Measurements from ENCODE around the gene CDH13.

CDH13 gene

GRCh38 chr16:83602761-83603722 is 976.3 kb downstream of the CDH13 start:
- no peak for DNase-seq

GRCh38 chr16:83603723-83604570 is 977.2 kb downstream of the CDH13 start:
- no peak for DNase-seq

DNA sequence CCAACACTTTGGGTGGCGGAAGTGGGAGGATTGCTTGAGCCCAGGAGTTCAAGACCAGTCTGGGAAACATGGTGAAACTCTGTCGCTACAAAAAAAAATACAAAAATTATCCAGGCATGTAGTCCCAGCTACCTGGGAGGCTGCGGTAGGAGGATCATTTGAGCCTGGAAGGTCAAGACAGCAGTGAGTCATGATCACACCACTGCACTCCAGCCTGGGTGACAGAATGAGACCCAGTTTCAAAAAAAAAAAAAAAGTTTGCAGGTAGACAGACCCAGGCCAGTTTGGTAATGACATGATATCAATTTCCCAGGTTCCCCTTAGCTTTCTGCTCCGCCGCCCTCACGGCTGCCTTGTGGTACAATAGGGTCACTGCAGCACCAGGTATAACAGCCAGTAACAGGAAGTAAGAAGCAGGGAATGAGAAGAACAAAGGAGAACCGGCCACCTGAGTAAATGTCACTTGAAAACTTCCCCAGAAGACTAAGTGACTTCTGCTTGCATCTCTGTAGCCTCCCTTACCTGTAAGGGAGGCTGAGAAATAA is 979.8 kb downstream of the CDH13 start:
- no peak for DNase-seq

GRCh38 chr16:83609178-83609577 is 982.4 kb downstream of the CDH13 start:
- no peak for DNase-seq

GRCh38 chr16:83615141-83615952 is 988.6 kb downstream of the CDH13 start:
- no peak for DNase-seq

DNA sequence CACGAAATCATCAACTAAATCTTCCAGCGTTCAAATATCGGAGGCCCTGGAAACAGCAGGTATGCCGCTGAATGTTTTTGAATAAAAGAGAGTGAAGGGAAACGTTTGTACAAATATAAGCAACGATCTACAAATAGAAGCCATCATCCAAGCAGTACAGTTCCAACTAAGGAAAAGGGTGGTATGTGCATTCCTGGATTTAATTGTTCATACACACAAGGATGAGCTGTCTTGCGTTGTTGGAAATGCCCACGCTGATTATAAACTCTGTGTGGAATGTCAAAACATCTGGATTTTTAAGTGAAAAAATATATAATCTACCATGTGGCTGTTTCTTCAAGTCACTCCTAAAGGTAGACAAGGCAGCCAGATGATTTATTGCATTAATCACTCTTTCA is 989.2 kb downstream of the CDH13 start:
- DNase-seq, result no peak

DNA sequence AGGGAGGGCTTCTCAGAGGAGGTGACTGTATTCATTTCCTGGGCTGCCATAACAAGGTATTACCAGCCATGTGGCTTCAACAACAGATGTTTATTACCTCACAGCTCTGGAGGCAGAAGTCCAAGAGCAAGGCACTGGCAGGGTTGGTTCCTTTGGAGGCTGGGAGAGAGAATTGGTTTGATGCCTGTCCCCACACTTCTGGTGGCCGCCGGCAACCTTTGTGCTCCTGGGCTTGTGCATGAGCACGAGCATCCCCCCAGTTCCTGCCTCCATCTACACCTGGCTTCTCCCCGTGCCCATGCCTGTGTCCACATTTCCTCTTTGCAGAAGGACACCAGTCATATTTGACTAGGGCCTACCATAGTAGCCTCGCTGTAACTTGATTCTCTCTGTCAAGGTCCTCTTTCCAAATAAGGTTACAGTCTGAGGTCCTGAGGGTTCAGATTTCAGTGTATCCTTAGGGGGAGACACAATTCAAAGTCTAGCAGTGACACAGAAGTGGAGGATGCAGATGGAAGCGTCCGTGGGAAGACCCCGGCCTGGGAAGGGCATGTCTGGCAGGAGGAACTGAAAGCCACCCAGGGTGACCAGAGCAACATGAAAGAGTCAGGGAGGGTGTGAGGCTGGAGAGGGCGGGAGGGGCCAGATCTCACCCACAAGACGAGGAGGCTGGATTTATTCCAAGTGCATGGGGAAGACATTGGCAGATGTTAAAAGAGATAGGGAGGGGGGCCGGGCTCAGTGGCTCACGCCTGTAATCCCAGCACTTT is 992.8 kb downstream of the CDH13 start:
- DNase-seq, result no peak

DNA sequence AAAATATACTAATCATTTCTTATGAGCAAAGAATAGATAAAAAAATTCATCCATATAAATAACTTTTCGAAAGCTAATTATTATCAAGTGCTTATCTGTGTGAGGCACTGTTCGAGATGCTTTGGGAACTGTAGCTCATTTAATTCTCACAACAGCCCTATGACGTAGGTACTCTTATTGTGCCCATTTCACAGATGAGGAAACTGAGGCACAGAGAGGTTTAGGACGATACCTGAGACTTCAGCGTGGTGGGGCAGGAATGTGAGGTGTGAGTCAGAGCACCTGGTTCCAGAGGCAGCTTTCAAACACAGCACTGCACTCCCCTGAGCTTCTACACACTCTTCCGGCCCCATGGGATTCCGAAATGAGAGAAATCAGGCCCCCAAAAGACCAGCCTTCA is 995.2 kb downstream of the CDH13 start:
- no peak for DNase-seq

DNA sequence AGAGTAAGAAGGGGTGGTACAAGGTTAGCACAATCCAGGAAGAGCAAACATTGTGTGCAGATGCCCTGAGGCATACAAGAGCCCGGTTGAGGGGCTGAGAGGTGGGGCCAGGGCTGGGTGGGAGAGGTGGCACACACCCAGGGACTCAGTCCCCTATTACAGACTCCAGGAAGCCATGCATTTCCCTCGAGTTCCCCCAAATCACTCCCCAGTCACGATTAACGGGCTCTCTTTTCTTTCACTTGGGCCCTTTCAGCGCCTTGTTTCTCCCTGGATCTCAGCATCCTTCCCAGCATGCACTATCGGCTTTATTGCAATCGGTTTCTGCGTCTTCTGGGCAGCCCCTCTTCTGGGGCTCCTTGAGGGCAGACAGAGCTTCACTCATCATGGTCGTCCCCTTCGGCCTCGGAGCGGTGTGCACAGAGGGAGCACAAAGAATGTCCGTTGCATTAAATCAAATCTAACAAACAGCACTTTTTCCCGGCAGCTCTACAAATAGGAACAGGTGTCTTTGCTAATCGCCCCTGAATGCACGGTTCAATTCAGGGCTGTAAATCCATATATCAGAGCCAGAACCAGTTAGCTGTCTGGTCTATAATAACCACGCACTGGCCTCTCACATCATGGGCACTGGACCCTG is 996.4 kb downstream of the CDH13 start:
- no peak for DNase-seq

DNA sequence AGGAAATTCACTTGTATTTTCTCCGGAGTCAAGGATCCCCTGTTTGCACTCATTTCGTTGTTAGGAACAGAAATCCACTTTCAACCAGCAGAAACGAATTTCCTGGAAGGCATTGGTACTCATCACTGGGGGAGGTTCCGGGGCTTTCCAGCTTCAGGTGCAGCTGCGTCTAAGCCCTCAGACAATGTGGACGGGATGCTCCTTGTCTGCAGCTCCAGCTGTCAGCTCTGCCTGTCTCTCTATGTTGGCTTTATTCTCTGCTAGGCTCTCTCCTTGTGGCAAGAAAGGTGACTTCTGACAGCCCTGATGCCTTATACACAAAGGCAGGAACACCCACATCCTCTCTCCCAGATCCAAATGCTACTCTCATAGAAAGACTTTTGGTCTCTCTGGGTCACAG is 997.1 kb downstream of the CDH13 start:
- DNase-seq, result no peak

DNA sequence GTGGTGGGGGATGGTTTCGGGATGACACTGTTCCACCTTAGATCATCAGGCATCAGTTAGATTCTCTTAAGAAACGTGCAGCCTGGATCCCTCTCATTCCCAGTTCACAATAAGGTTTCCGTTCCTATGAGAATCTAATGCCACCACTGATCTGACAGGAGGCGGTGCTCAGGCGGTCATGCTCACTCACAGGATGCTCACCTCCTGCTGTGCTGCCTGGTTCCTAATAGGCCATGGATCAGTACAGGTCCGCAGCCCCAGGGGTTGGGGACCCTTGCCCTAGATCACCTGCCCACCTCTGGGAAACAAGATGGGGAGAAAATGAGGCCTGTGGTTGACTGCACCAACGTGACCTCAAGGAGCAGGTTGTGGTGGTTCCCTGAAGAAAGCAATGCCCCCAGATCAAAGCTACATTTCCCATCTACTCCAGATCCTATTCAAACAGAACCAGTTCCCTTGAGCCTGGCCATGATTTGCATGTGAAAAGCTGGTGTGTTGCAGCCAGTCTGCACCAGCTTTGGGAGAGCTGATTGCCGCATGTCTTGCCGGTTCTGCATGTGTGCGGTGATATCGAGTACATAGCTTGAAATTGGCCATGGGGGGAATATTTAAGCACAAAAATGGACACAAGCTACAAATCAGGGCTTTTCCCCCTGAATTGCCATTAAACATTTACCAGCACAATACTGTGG is 997.8 kb downstream of the CDH13 start:
- DNase-seq, result no peak

GRCh38 chr16:83626204-83626603 is 999.4 kb downstream of the CDH13 start:
- DNase-seq, result no peak

- no peak for DNase-seq
Observed at GRCh38 chr16:83626676-83627075, 999.9 kb downstream of the CDH13 start.

DNA sequence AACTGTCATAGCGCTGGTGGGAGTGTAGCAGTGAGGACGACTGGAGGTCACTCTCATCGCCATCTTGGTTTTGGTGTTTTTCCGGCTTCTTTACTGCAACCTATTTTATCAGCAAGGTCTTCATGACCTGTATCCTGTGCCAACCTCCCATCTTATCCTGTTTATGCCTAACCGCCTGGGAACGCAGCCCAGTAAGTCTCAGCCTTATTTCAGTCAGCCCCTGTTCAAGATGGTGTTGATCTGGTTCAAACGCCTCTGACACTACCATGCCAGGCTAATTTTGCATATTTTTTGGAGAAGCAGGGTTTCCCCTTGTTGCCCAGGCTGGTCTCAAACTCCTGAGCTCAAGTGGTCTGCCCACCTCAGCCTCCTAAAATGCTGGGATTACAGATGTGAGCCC is 1001.2 kb downstream of the CDH13 start:
- DNase-seq, result no peak

DNA sequence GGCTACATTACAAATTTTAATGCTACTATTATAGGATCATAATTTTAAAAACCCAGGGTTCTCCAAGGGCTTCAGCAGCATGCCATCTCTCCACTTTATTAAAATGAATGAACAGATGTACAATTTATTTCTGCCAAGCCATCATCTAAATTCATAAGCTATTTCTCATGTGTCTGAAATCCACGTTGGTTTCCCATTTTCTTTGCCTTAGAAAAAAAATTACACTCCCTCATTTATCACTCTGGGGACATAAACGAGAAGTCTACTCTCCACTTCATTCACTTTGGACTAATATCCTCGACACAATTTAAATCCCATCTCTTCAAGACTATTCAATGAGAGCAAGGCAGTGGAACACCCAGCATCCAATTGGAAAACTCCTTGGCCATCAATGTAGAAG is 1002.7 kb downstream of the CDH13 start:
- DNase-seq, result no peak

DNA sequence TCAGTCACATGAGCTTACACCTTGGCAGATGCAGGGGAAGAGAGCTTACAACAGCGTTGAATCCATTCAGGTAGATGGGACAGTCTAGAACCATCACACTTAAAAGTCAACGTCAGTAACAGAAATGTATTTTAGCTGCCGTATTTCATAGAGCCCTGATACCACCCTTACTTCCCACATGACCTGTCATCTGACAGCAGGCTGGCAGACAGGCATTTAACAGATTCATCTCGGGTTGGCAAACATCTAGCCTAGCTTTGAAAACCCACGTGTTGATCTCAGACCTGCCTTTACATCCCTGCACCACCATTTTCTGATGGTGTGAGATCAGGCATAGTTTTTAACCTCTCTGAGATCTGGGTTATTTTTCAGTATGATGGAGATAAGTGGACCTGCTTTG is 1003.1 kb downstream of the CDH13 start:
- no peak for DNase-seq

DNA sequence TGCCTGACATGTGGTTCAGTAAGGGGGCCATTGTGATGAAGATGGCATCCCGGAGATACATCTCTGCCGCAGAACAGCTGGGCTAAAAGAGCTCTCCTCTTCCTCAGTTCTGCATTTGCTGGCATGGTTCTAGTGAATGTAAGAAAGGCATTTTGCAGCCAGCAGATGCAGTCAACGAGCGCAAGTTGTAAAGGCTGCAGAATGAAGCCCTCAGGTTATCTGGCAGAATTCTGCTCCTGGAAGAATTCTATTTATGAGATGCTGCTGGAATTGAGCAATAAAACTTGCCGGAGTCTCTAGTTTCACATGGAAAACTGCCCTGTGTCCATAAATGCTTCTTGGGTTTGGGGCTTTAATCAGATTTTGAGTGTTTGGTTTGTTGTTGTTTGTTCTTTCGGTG is 1004.2 kb downstream of the CDH13 start:
- no peak for DNase-seq

GRCh38 chr16:83633286-83633685 is 1006.5 kb downstream of the CDH13 start:
- DNase-seq, result no peak

- no peak for DNase-seq
Observed at GRCh38 chr16:83648347-83648746, 1021.6 kb downstream of the CDH13 start.

GRCh38 chr16:83651871-83652270 is 1025.1 kb downstream of the CDH13 start:
- no peak for DNase-seq

GRCh38 chr16:83652943-83653342 is 1026.2 kb downstream of the CDH13 start:
- no peak for DNase-seq

Measured in stimulated activated CD4-positive, alpha-beta T cell treated with anti-CD3 and anti-CD28 coated beads, Interleukin-2, amount 100 ng/mL, for 24 hours (primary cell).